CMK (cell line): ENCODE measurements around the gene ARPC3.
"Not testable (repeated sequence)": the region's sequence is repeated elsewhere in the genome, so short reads cannot be mapped to it uniquely, and the experiment has no call there.

Experiments
- DNase-seq: peaks from one replicate; pipeline ENCODE4 v3.0.0-alpha.2; 2010; ENCODE audit warnings: low read depth

ARPC3 gene

GRCh38 chr12:110417113-110417512 is 33.0 kb downstream of the ARPC3 start:
- DNase-seq = not testable (repeated sequence)

GRCh38 chr12:110410086-110410485 is 40.1 kb downstream of the ARPC3 start:
- DNase-seq = not testable (repeated sequence)

- not testable (repeated sequence) for DNase-seq
Measured at GRCh38 chr12:110405126-110405662, 44.9 kb downstream of the ARPC3 start.

GRCh38 chr12:110403976-110404682 is 46.0 kb downstream of the ARPC3 start:
- peak; percentile 55 for DNase-seq

- peak; percentile 74 for DNase-seq
Measured at GRCh38 chr12:110403146-110403975, 46.8 kb downstream of the ARPC3 start, which contains the start of gene ANAPC7. Gene ANAPC7, minus strand, starts transcription at chr12:110403708. Its CDS starts 81 bp downstream, at chr12:110403627.
